Stomach (tissue), 4 donors: ENCODE measurements around the gene AKAP11.

Experiments
- EP300 ChIP-seq: sonication (generic); formaldehyde crosslinking; IDR thresholded peaks from one replicate; pipeline ENCODE4 v1.6.1; 2017; ENCODE audit warnings: antibody characterized with exemption
- POLR2A ChIP-seq, 4 donors: fragments of 450-650 bp; IDR thresholded peaks; one replicate each; pipeline ENCODE4 v1.6.1; 2016; ENCODE audit warnings: antibody characterized with exemption in 4 of 4, control low read depth in 2 of 4, mild to moderate bottlenecking in 1 of 4, moderate library complexity in 1 of 4
- POLR2AphosphoS5 ChIP-seq, 3 donors: sonication (generic); formaldehyde crosslinking; IDR thresholded peaks; one replicate each; pipeline ENCODE4 v1.6.1; 2016; ENCODE audit warnings: antibody characterized with exemption in 3 of 3
- TF ChIP-seq, protein P1 (sequence below), 7 experiments: fragments of 450-650 bp in 4 of 7; fragments of 200-600 bp in 3 of 7; sonication (generic) in 3 of 7; IDR thresholded peaks; one replicate each; pipeline ENCODE4 v1.5.1; 2016 to 2019; ENCODE audit warnings: antibody characterized with exemption in 7 of 7, control low read depth in 2 of 7, mild to moderate bottlenecking in 1 of 7

DNA sequence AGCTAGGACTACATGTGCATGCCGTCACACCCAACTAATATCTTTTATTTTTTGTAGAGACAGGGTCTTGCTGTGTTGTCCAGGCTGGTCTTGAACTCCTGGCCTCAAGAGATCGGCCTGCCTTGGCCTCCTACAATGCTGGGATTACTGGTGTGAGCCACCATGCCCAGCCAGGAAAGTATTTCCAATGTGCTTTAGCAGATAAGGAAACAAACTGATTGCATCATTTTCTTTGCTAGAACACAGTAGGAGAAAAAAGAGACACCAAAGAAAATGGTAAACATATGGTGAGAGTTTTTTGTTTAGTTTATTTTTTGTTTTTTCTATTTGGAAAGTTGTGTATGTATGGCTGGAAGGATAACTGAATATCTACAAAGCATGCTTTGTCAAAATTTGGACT lies 46.9 kb upstream of the AKAP11 start:
- TF ChIP-seq POLR2A (IDR thresholded peaks at IDR 0.05) (no peak), POLR2AphosphoS5 (IDR thresholded peaks at IDR 0.05) (no peak), EP300 (no peak)
- TF ChIP-seq, protein P1, sequence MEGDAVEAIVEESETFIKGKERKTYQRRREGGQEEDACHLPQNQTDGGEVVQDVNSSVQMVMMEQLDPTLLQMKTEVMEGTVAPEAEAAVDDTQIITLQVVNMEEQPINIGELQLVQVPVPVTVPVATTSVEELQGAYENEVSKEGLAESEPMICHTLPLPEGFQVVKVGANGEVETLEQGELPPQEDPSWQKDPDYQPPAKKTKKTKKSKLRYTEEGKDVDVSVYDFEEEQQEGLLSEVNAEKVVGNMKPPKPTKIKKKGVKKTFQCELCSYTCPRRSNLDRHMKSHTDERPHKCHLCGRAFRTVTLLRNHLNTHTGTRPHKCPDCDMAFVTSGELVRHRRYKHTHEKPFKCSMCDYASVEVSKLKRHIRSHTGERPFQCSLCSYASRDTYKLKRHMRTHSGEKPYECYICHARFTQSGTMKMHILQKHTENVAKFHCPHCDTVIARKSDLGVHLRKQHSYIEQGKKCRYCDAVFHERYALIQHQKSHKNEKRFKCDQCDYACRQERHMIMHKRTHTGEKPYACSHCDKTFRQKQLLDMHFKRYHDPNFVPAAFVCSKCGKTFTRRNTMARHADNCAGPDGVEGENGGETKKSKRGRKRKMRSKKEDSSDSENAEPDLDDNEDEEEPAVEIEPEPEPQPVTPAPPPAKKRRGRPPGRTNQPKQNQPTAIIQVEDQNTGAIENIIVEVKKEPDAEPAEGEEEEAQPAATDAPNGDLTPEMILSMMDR (IDR thresholded peaks at IDR 0.05): no peak
